HFF-Myc (cell line): ENCODE data around the gene CLIC1.

ENCODE experiments used
- DNase-seq: peaks from one replicate; pipeline ENCODE4 v3.0.0-alpha.2; 2011; ENCODE audit warnings: low read depth; ENCODE audit errors: extremely low read depth
- H3K4me3 ChIP-seq: replicated peaks from 2 replicates; pipeline ENCODE4 v1.5.1; 2011; ENCODE audit warnings: low read depth, mild to moderate bottlenecking, control low read depth, low read length
- TF ChIP-seq, protein P1 (sequence below): IDR thresholded peaks from 2 replicates; pipeline ENCODE4 v1.5.1; 2012; ENCODE audit warnings: mild to moderate bottlenecking, low read depth, low read length, control low read depth; ENCODE audit errors: missing control alignments

CLIC1 gene

DNA sequence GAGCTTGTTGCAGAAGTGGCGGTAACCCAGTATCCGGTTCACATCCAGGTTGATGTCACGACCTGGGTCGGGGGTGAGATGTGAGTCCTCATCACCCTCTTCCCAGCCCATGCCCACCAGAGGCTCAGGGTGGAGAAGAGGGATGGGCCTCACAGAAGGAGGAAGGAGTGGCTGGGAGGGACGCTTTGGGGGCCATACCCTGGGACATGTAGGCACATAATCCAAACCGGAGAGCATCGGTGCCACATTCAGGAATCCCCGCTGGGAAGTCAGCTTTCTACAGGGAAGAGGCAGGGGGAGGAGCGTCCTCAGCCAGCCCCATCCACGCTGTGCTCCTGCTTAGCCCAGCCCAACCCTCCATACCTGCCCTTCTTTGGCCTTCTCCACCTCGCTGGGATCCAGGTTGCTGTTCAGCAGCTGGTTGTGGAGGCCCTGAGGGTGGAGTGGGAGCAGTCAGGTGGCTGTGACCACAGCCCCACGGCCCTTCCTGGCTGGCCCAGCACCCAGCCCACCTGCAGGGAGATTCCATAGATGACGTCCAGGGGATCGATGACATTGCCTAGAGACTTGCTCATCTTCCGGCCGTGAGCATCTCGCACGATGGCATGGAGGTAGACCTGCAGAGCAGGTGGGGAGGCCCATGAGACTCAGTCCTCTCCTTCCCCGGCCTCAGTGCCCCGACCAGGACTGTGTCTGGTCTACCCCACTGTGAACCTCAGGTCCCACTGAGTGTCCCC, 44.3 kb upstream of the CLIC1 start:
- no peak for DNase-seq
- TF ChIP-seq, protein P1, sequence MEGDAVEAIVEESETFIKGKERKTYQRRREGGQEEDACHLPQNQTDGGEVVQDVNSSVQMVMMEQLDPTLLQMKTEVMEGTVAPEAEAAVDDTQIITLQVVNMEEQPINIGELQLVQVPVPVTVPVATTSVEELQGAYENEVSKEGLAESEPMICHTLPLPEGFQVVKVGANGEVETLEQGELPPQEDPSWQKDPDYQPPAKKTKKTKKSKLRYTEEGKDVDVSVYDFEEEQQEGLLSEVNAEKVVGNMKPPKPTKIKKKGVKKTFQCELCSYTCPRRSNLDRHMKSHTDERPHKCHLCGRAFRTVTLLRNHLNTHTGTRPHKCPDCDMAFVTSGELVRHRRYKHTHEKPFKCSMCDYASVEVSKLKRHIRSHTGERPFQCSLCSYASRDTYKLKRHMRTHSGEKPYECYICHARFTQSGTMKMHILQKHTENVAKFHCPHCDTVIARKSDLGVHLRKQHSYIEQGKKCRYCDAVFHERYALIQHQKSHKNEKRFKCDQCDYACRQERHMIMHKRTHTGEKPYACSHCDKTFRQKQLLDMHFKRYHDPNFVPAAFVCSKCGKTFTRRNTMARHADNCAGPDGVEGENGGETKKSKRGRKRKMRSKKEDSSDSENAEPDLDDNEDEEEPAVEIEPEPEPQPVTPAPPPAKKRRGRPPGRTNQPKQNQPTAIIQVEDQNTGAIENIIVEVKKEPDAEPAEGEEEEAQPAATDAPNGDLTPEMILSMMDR: no peak
- H3K4me3 ChIP-seq: no peak overlapping the region

DNA sequence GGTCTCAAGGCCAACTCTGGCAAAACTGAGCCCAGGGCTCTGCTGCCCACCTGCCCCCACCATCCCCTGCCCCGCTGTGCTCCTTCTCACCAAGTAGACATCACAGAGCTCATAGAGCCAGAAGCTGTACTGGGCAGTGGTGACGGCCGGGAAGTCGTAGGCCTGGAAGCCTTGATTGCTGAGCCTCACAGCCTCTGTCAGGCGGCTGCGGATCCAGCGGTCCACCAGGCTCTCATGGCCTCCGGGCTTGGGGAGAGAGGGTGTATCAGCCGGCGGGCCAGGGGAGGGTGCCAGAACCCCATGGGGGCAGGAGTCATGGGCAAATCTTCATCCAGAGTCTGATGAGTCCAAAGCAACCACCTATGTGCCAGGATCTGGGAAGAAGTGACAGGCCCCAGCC, 43.6 kb upstream of the CLIC1 start:
- TF ChIP-seq, protein P1: no peak
- H3K4me3 ChIP-seq: no peak overlapping the region
- DNase-seq: no peak

DNA sequence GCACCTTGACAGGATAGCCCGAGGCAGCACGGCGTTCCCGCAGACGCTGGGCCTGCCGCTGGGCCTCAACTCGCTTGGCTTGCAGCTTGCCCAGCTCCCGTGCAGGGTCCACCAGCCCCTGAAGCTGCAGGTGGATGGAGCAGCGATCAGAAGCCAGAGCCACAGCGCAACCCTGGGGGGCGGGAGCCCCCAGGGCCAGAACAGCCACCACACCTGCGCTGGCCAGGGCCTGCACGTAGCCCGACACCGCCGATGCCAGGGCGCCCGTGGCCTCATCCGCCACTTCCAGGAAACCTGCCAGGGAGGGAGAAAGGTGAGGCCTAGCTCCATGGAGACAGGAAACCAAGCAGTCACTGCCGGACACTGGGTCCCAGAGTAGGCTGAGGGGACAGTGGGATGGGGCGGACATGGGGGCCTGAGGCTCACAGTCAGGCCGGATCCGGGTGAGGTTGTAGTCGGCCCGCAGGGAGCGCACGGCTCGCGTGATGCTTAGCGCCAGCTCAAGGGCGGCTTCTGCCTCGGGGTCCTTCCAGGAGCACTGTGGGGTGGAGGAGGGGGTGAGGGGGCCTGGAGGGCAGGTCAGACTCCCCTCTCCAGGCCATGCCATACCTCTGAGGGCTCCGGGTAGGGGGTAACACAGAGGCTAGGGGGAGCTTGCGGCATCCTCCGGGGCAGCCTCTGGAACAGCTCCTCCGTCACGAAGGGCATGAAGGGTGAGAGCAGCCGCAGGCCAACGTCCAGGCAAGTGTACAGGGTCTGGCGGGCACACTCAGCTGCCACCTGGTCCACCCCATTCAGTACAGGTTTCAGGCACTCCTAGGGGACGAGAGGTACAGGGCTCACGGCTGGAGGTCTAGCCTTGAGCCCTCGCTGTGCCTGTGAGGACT, 42.9 kb upstream of the CLIC1 start:
- no peak overlapping the region for H3K4me3 ChIP-seq
- no peak for DNase-seq
- TF ChIP-seq, protein P1: no peak

DNA sequence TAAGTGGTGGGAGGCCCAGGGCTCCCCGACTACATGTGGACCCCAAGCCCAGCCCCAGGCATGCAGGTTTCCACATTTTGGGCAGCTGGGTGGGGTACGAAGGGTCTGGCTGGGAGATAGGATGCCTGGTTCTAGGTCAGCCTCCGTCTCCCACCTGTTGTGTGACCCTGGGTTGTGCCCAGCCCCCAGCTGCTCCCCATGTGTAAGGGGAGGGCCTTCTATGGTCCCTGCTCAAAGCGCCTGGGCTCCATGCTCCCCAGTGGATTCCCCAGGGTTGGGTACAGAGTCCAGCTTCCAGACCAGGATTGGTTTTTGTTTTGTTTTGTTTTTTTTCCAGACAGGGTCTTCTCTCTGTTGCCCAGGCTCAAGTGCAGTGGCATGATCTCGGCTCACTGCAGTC, 41.9 kb upstream of the CLIC1 start:
- TF ChIP-seq, protein P1: no peak
- H3K4me3 ChIP-seq: no peak overlapping the region
- DNase-seq: no peak

DNA sequence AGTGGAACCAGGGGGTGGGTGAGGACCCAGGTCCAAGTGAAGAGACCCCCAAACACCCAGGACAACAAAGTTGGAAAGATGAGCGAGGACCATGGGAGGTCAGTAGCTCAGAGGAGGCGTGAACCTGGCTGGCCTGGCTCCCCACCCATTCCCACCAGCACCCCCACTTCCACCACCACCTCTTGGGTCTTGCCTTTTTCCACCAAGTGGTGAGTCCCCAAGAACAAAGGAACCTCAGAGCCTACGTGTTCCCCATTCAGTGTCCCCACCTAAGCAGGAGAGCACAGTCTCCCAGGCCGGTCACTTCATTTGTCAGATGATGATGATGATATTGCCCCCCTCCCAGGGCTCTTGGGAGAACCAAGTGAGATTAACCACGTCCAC, 41.3 kb upstream of the CLIC1 start:
- TF ChIP-seq, protein P1: no peak
- H3K4me3 ChIP-seq: no peak overlapping the region
- no peak for DNase-seq

DNA sequence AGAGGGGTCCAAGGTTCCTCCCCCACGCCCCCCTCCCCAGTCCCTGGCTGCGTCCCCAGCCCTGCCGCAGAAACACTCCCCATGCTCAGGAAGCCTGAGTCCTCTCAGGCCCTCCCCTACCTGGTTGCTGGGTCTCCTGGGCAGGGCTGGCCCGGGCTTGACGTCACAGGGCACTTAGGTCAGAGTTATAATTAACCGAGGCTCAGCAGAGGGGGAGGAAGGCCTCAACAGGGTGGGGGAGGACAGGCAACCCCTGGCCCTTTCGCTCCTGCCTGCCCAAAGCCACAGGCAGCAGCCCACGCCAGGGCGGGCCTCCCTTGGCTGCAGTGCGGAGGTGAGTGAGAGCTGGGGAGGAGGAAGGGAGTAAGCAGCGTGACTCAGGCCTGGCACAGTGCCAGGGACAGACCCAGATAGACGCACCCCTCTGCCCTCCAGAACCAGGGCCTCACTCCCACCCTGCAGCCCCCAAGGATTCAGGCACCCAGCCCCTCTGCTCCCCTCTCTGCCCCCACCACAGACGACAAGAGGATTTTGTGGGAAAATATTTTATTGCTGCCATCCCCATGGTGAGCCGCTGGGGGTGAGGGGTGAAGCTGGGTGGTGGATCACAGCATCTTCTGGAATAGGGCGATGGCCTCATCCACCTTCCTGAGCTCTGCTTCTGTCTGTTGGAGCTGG, 40.8 kb upstream of the CLIC1 start, which contains the start of gene VWA7:
TSS of gene VWA7 (minus strand) at position 340 of the 678 bp plus-strand sequence. CDS start 549 bp downstream, outside the sequence.
- H3K4me3 ChIP-seq: no peak within 1 kb of the TSS
- DNase-seq: peak; percentile 44
- TF ChIP-seq, protein P1: no peak
